Spleen (tissue), 11 donors: Measurements from ENCODE around the gene PCYT2. TPM values are rescaled to one million over a fixed set of nuclear protein-coding genes. Genes with fewer than 3 reads are reported as not detected.

ENCODE experiments used
- DNase-seq: peaks from one replicate; pipeline ENCODE4 v3.0.0-alpha.2; 2020
- H3K27ac ChIP-seq, 8 donors: fragments of 200-600 bp; sonication (generic) in 7 of 8; 1 replicate in 4 of 8; 2 replicates in 4 of 8; pipeline versions ENCODE4 v1.5.0 to v1.8.0; 2016 to 2021; ENCODE audit warnings: inconsistent platforms in 4 of 8, mild to moderate bottlenecking in 4 of 8, moderate library complexity in 1 of 8
- H3K27me3 ChIP-seq, 7 donors: fragments of 200-600 bp; sonication (generic) in 6 of 7; replicated peaks in 1 of 7; 1 replicate in 4 of 7; 2 replicates in 3 of 7; pipeline versions ENCODE4 v1.5.0 to v1.8.0; 2016 to 2021; ENCODE audit warnings: inconsistent platforms in 3 of 7, mild to moderate bottlenecking in 1 of 7
- H3K36me3 ChIP-seq, 6 donors: fragments of 200-600 bp; sonication (generic) in 5 of 6; 1 replicate in 4 of 6; 2 replicates in 2 of 6; pipeline versions ENCODE4 v1.5.0 to v1.8.0; 2016 to 2021; ENCODE audit warnings: inconsistent platforms in 2 of 6
- H3K4me1 ChIP-seq, 6 donors: fragments of 200-600 bp; sonication (generic) in 5 of 6; 1 replicate in 3 of 6; 2 replicates in 3 of 6; pipeline versions ENCODE4 v1.5.0 to v1.8.0; 2016 to 2021; ENCODE audit warnings: inconsistent platforms in 3 of 6
- H3K4me3 ChIP-seq, 8 donors: fragments of 200-600 bp; sonication (generic) in 7 of 8; 1 replicate in 4 of 8; 2 replicates in 4 of 8; pipeline versions ENCODE4 v1.5.0 to v1.8.0; 2016 to 2021; ENCODE audit warnings: inconsistent platforms in 4 of 8, mild to moderate bottlenecking in 4 of 8, moderate library complexity in 2 of 8
- H3K9me3 ChIP-seq, 8 donors: fragments of 200-600 bp; sonication (generic) in 7 of 8; 1 replicate in 4 of 8; 2 replicates in 4 of 8; pipeline versions ENCODE4 v1.5.0 to v1.8.0; 2016 to 2021; ENCODE audit warnings: inconsistent platforms in 4 of 8
- POLR2A ChIP-seq, 3 donors: fragments of 450-650 bp; IDR thresholded peaks; one replicate each; pipeline ENCODE4 v1.5.1; 2017; ENCODE audit warnings: antibody characterized with exemption in 3 of 3, mild to moderate bottlenecking in 1 of 3
- POLR2AphosphoS5 ChIP-seq, 3 donors: sonication (generic); formaldehyde crosslinking; IDR thresholded peaks; one replicate each; pipeline ENCODE4 v1.5.1; 2017; ENCODE audit warnings: antibody characterized with exemption in 3 of 3
- WGBS, 5 donors: extraction: QIAGEN DNeasy Blood & Tissue Kit in 3 of 5; methylation state at CpG; one replicate each; pipeline versions ENCODE4 v1.1.5 to v1.1.7; 2013 to 2018; 5-methylcytosine and 5-hydroxymethylcytosine counted together
- intact Hi-C: fragments of 100-400 bp; cut with DNase I; formaldehyde crosslinking; loops from one replicate; pipeline ENCODE4 v1.15.0; 2023; ENCODE audit warnings: low total_unique reads
- polyA plus RNA-seq, 3 donors: library from polyadenylated mRNA; stranded (reverse); fragments of 200-250 nt; gene quantifications; one replicate each; pipeline ENCODE4 v1.2.1, GENCODE V29; 2013
- total RNA-seq, 7 donors: library from RNA; depleted of rRNA in 3 of 7; stranded (reverse); fragments of >200 nt in 3 of 7; fragmentation: NEBNext Ultra II Directional in 4 of 7; extraction: Animal tissue kit (Norgen Biotek cat#: 25700) in 4 of 7; gene quantifications; one replicate each; pipeline versions ENCODE4 v1.1.0 to v1.2.1, GENCODE V29; 2016 to 2021
- TF ChIP-seq, protein P1 (sequence below), 11 experiments: fragments of 200-600 bp in 7 of 11; fragments of 450-650 bp in 4 of 11; sonication (generic) in 4 of 11; IDR thresholded peaks in 8 of 11; conservative IDR thresholded peaks in 3 of 11; 1 replicate in 7 of 11; 2 replicates in 4 of 11; pipeline versions ENCODE4 v1.4.0 to v1.8.0; 2016 to 2021; ENCODE audit warnings: antibody characterized with exemption in 11 of 11, inconsistent platforms in 4 of 11, mild to moderate bottlenecking in 1 of 11
- donor health status: healthy with polysubstance abuse.
- donor health status: DM: no; HTN: no; CAD: no; lungs with moderate emphysema.
- donor health status: DM: no; HTN: no; CAD: no.
- donor health status: Bipolar disorder and iron deficiency.
- donor health status: healthy.
- donor health status: DM: no; HTN: no; CAD: no.
- donor health status: DM: yes; HTN: yes; CAD: no.

PCYT2 gene
- total and polyA plus RNA-seq, 10 donors, result 12.5 to 25.5 (median 16.2) TPM

- intact Hi-C loops, result no loop called here
Observed at GRCh38 chr17:81932333-81932983, 21.3 kb upstream of the PCYT2 start.

DNA sequence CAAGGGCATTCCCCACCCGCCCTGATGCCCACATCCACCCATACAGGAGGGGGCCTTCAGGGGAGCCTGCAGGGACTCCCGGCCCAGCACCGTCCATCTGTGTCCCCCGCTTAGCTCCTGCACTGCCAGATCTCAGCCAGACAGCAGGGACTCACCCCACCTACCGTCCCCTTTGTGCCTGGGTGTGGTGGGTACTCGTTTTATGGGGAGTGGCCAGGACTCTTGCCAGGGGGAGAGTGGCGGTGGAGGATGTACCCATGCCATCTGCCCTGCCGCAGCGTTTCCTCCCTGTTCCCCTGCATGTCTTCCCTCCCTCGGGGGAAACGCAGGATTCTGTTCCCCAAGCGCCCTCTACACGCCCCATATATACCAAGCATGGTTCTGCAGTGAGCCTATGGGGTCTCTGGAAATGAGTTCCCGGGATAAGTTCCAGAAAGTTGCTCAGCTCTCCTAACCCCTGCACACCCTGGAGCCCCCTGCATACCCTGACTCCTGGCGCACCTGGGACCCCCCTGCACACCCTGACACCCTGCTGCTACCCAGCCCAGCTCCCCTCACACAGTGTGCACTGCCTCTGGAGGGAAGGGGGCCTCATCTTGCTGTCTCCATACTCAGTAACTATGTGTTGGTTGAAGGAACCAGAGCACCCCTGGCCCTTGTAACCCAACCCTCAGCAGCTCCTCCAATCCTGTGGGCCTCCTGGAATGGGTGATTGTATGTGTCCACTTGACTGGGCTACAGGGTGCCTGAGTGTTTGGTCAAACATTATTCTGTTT is 20.5 kb upstream of the PCYT2 start:
- TF ChIP-seq, protein P1, sequence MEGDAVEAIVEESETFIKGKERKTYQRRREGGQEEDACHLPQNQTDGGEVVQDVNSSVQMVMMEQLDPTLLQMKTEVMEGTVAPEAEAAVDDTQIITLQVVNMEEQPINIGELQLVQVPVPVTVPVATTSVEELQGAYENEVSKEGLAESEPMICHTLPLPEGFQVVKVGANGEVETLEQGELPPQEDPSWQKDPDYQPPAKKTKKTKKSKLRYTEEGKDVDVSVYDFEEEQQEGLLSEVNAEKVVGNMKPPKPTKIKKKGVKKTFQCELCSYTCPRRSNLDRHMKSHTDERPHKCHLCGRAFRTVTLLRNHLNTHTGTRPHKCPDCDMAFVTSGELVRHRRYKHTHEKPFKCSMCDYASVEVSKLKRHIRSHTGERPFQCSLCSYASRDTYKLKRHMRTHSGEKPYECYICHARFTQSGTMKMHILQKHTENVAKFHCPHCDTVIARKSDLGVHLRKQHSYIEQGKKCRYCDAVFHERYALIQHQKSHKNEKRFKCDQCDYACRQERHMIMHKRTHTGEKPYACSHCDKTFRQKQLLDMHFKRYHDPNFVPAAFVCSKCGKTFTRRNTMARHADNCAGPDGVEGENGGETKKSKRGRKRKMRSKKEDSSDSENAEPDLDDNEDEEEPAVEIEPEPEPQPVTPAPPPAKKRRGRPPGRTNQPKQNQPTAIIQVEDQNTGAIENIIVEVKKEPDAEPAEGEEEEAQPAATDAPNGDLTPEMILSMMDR (IDR thresholded peaks at IDR 0.05 in 8 of 11, conservative IDR thresholded peaks at IDR 0.05 in 3 of 11), result no peak
- no peak for TF ChIP-seq POLR2A (IDR thresholded peaks at IDR 0.05)
- no peak for TF ChIP-seq POLR2AphosphoS5 (IDR thresholded peaks at IDR 0.05)
- Histone ChIP-seq H3K27me3 (peaks cover 0 to 80% (median 34%) of the 10 kb centered on the region in 7 donors), H3K27ac (no peak overlapping the region), H3K36me3 (no peaks in the 10 kb centered on the region), H3K9me3 (no peaks in the 10 kb centered on the region), H3K4me3 (no peak overlapping the region), H3K4me1 (peaks cover 2 to 27% (median 18%) of the 10 kb centered on the region in 6 donors)
- DNase-seq, result no peak
- WGBS, 5 donors, result 43 to 59% (median 46%) methylated on average over 12 to 15 of the region's 15 CpGs
- intact Hi-C loops, result no loop called here

More at GRCh38 chr17:81932333-81932983, 21.3 kb upstream of the PCYT2 start:
- Histone ChIP-seq H3K4me3 (no peak overlapping the region), H3K27me3 (peaks cover 0 to 87% (median 34%) of the 10 kb centered on the region in 7 donors), H3K27ac (no peak overlapping the region), H3K9me3 (no peaks in the 10 kb centered on the region), H3K36me3 (no peaks in the 10 kb centered on the region), H3K4me1 (peaks cover 2 to 31% (median 22%) of the 10 kb centered on the region in 6 donors)
- TF ChIP-seq POLR2A (IDR thresholded peaks at IDR 0.05) (no peak), POLR2AphosphoS5 (IDR thresholded peaks at IDR 0.05) (no peak)
- TF ChIP-seq, protein P1 (IDR thresholded peaks at IDR 0.05 in 8 of 11, conservative IDR thresholded peaks at IDR 0.05 in 3 of 11), result no peak
- DNase-seq, result no peak
- WGBS, 5 donors, result 74 to 93% (median 85%) methylated on average over 9 of the region's 9 CpGs

- Histone ChIP-seq H3K4me3 (no peak overlapping the region), H3K9me3 (no peaks in the 10 kb centered on the region), H3K27me3 (peaks cover 0 to 75% (median 34%) of the 10 kb centered on the region in 7 donors), H3K27ac (no peak overlapping the region), H3K4me1 (peaks cover 1 to 27% (median 19%) of the 10 kb centered on the region in 6 donors), H3K36me3 (no peaks in the 10 kb centered on the region)
- intact Hi-C loops, result no loop called here
- 66 to 84% (median 79%) methylated on average over 10 to 13 of the region's 13 CpGs for WGBS, 5 donors
- TF ChIP-seq, protein P1 (IDR thresholded peaks at IDR 0.05 in 8 of 11, conservative IDR thresholded peaks at IDR 0.05 in 3 of 11), result no peak
- TF ChIP-seq POLR2A (IDR thresholded peaks at IDR 0.05) (no peak), POLR2AphosphoS5 (IDR thresholded peaks at IDR 0.05) (no peak)
- DNase-seq, result no peak
Observed at GRCh38 chr17:81931189-81931556, 20.0 kb upstream of the PCYT2 start.
